Type B pancreatic cell (in vitro differentiated cells): ENCODE results near the gene FPR1. TPM values are rescaled to one million over a fixed set of nuclear protein-coding genes. Genes with fewer than 3 reads are reported as not detected.

ENCODE experiments used
- DNase-seq: peaks from one replicate; pipeline ENCODE4 v3.0.0; 2021; ENCODE audit warnings: mixed read lengths; ENCODE audit not compliant: unreplicated experiment; ENCODE audit errors: extremely low spot score
- H3K27ac Mint-ChIP-seq: 2 replicates; pipeline ENCODE4 v1.8.0; 2021; ENCODE audit warnings: mild to moderate bottlenecking, mixed read lengths
- H3K27me3 Mint-ChIP-seq: 2 replicates; pipeline ENCODE4 v1.8.0; 2021; ENCODE audit warnings: mixed read lengths
- H3K36me3 Mint-ChIP-seq: 2 replicates; pipeline ENCODE4 v1.8.0; 2021; ENCODE audit warnings: mixed read lengths
- H3K4me1 Mint-ChIP-seq: one replicate; pipeline ENCODE4 v1.8.0; 2021; ENCODE audit warnings: mixed read lengths; ENCODE audit not compliant: unreplicated experiment
- H3K4me3 Mint-ChIP-seq: 2 replicates; pipeline ENCODE4 v1.8.0; 2021; ENCODE audit warnings: mild to moderate bottlenecking, mixed read lengths
- H3K9me3 Mint-ChIP-seq: 2 replicates; pipeline ENCODE4 v1.8.0; 2021; ENCODE audit warnings: mixed read lengths
- CTCF ChIP-seq: fragments of 200-600 bp; sonication (generic); conservative IDR thresholded peaks from 2 replicates; pipeline ENCODE4 v1.5.0; 2021; ENCODE audit warnings: antibody characterized with exemption, mild to moderate bottlenecking
- total RNA-seq: library from RNA; stranded (reverse); gene quantifications from 2 replicates; pipeline ENCODE4 v1.2.1, GENCODE V29; 2021; ENCODE audit warnings: low replicate concordance

FPR1 gene
- total RNA-seq, 1 donor from 2014 or later: not detected

- DNase-seq: no peak
- TF ChIP-seq CTCF: no peak
- no peaks in the 10 kb centered on the region for H3K36me3 Mint-ChIP-seq
- H3K9me3 Mint-ChIP-seq: no peaks in the 10 kb centered on the region
- no peaks in the 10 kb centered on the region for H3K27me3 Mint-ChIP-seq
- no peak overlapping the region for H3K27ac Mint-ChIP-seq
- no peak overlapping the region for H3K4me3 Mint-ChIP-seq
- H3K4me1 Mint-ChIP-seq: no peaks in the 10 kb centered on the region
Observed at GRCh38 chr19:51797480-51797879, 45.8 kb upstream of the FPR1 start.

DNA sequence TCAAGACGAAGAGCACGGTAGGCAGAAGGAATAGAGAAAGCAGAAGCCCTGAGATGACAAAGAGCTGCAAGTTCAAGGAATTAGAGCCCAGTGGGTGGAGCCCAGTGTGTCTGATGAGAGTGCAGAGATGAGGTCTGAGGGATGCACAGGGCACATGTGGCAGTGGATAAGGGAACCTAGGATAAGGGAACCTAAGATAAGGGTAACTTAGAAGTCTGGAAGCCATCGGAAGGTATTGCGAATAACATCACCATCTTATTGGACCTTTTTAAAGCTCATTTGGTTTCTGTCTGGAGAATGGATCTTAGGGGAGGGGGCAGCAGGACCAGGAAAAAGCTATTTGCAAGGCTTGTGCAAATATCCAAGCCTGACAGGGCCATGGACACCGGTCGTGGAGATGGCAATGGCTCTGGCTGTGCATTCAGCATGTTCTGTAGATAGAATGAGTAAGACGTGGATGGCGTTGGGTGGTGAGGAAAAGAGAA is 44.6 kb upstream of the FPR1 start:
- Mint-ChIP-seq H3K27ac (no peak overlapping the region), H3K36me3 (no peaks in the 10 kb centered on the region), H3K9me3 (no peaks in the 10 kb centered on the region), H3K4me3 (no peak overlapping the region), H3K27me3 (no peaks in the 10 kb centered on the region), H3K4me1 (no peaks in the 10 kb centered on the region)
- DNase-seq: no peak
- no peak for TF ChIP-seq CTCF

DNA sequence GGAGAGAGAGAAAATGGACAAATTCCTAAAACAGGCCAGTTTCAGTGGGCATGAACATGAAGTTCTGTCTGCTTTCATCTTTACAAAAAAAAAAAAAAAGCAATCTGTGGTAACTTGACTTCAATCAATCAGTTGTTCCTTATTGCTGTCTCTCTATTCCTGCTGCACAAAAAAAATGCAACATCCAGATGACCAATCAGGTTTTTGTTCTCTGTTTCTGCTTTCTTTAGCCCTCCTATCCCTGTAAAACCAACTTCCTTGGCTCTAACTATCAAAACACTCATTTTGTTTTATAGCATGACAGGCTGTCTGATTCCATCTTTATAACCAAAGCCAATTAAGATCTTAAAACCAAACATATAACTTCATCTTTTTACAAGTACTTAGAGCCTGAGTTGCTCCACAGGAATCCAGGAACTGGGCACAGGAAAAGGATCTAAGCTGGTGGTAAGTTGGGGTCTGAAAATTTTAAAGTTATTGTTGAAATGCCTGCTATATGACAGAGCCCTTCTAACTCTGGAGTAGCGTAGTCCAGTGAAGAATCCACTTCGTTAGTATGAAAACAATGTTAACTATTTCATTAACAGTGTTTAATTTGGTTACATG is 43.3 kb upstream of the FPR1 start, which contains the start of gene FPR3:
TSS of gene FPR3 (plus strand) at position 273 of the 606 bp plus-strand sequence. CDS start 28,592 bp downstream, outside the sequence.
- Mint-ChIP-seq H3K4me1 (no peaks in the 10 kb centered on the region), H3K9me3 (peaks cover 5% of the 10 kb centered on the region), H3K27ac (no peak within 1 kb of the TSS), H3K36me3 (no peaks in the 10 kb centered on the region), H3K4me3 (no peak within 1 kb of the TSS), H3K27me3 (no peaks in the 10 kb centered on the region)
- no peak for DNase-seq
- TF ChIP-seq CTCF: no peak

DNA sequence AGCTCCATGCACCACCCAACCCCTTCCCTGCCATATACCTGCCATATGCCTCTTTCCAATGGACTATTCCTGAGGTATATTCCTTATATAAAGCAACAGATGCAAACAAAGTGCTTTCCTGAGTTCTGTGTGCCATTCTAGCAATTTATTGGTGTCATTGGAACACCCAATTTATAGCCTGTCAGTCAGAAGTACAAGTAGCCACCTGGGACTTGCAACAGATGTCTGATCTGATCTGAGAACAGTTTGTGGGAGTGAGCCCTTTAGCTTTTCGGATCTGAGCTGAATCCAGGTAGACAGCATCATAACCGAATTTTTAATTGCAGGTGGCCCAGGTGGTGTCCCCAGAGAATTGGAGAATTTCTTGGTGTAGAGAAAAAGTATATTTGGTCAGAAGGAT is 42.3 kb upstream of the FPR1 start:
- no peak for DNase-seq
- peaks cover 5% of the 10 kb centered on the region for H3K9me3 Mint-ChIP-seq
- no peaks in the 10 kb centered on the region for H3K4me1 Mint-ChIP-seq
- H3K27ac Mint-ChIP-seq: no peak overlapping the region
- H3K27me3 Mint-ChIP-seq: no peaks in the 10 kb centered on the region
- H3K4me3 Mint-ChIP-seq: no peak overlapping the region
- no peak for TF ChIP-seq CTCF
- H3K36me3 Mint-ChIP-seq: no peaks in the 10 kb centered on the region

GRCh38 chr19:51792932-51793331 is 41.3 kb upstream of the FPR1 start:
- Mint-ChIP-seq H3K36me3 (no peaks in the 10 kb centered on the region), H3K27me3 (no peaks in the 10 kb centered on the region), H3K4me3 (no peak overlapping the region), H3K9me3 (peaks cover 5% of the 10 kb centered on the region), H3K27ac (no peak overlapping the region), H3K4me1 (no peaks in the 10 kb centered on the region)
- no peak for DNase-seq
- no peak for TF ChIP-seq CTCF
